ENCODE measurements around the gene NBEA. TPM values are rescaled to one million over a fixed set of nuclear protein-coding genes. Genes with fewer than 3 reads are reported as not detected.

Gene NBEA
- total and polyA plus RNA-seq, 2 experiments from 2014 or later: 9.1 to 29.1 TPM

DNA sequence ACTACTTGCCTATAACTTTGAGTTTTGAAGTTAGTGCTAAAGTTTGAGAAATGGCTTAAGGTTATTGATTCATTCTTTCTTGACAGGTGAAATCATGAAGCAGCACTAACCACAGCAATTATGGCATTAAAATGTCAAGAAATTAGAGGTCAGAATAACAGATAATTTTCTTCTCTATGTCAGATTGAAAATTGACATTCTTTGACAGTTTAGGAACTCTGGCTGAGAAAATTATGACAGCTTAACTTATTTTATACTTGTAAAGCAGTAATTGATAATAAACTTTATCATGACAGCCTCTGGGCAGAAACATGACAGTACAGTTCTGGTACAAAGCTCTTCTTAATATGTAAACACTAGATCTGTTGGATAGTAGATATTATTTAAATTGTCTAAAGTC, 689.6 kb downstream of the NBEA start:
- Histone ChIP-seq H3K9me2 (ENCODE audit: insufficient read depth) (no peaks in the 10 kb centered on the region), H3K4me2 (no peak overlapping the region), H2AFZ (no peak overlapping the region), H3K36me3 (ENCODE audit: insufficient read depth) (no peaks in the 10 kb centered on the region), H3F3A (replicated peaks; ENCODE audit: low read depth) (no peaks in the 10 kb centered on the region), H4K20me1 (replicated peaks; ENCODE audit: insufficient read depth) (no peaks in the 10 kb centered on the region), H3K4me1 (ENCODE audit: insufficient read depth) (no peaks in the 10 kb centered on the region), H3K4me3 (no peak overlapping the region), H3K79me2 (replicated peaks; ENCODE audit: insufficient read depth) (no peaks in the 10 kb centered on the region), H3K27ac (ENCODE audit: low read depth) (no peak overlapping the region), H3K27me3 (ENCODE audit: insufficient read depth) (no peaks in the 10 kb centered on the region)
- no peaks in the 10 kb centered on the region for H3K36me3 Mint-ChIP-seq (ENCODE audit: low read depth)
- DNase-seq (ENCODE audit: low spot score) (no peak), ATAC-seq (no peak)
- H3K4me1 Mint-ChIP-seq: peaks cover 4% of the 10 kb centered on the region; the same call in 2 of the 3 replicates
- H3K27me3 Mint-ChIP-seq (ENCODE audit: insufficient read depth, low read depth, poor library complexity): peaks cover 2% of the 10 kb centered on the region
- no peak overlapping the region for H3K4me3 Mint-ChIP-seq
- no peak overlapping the region for H3K27ac Mint-ChIP-seq
- TF ChIP-seq JUNB (IDR thresholded peaks at IDR 0.05; ENCODE audit: unreplicated experiment): no peak
- no peak for TF ChIP-seq POLR2AphosphoS5 (IDR thresholded peaks at IDR 0.05; ENCODE audit: low read depth)
- H3K9me3 Mint-ChIP-seq: no peaks in the 10 kb centered on the region; the same call in 2 of the 3 replicates

DNA sequence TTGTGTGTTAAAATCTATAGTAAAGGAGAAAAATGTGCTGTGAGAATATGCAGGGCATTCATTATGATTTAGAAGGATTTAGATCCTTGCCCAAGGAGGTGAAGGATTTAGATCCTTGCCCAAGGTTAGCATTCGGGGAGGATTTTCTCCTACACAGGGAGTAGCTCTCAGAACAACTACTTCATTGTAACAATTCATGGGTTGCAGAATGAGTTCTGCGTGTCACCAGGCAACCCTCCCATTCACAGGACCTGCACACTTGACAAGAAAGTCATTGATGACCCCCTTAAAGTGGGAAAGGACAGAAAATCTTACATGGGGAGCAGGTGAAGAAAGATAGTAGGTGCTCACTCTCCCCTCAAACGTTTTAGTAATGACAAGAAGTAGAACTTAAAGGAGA, 701.6 kb downstream of the NBEA start:
- Histone ChIP-seq H3K27me3 (ENCODE audit: insufficient read depth) (no peaks in the 10 kb centered on the region), H3K36me3 (ENCODE audit: insufficient read depth) (no peaks in the 10 kb centered on the region), H3K4me3 (no peak overlapping the region), H3K4me1 (ENCODE audit: insufficient read depth) (no peaks in the 10 kb centered on the region), H3K79me2 (replicated peaks; ENCODE audit: insufficient read depth) (no peaks in the 10 kb centered on the region), H3K27ac (ENCODE audit: low read depth) (no peak overlapping the region), H3F3A (replicated peaks; ENCODE audit: low read depth) (no peaks in the 10 kb centered on the region), H2AFZ (no peak overlapping the region), H3K4me2 (no peak overlapping the region), H4K20me1 (replicated peaks; ENCODE audit: insufficient read depth) (no peaks in the 10 kb centered on the region), H3K9me2 (ENCODE audit: insufficient read depth) (no peaks in the 10 kb centered on the region)
- Mint-ChIP-seq H3K27me3 (ENCODE audit: insufficient read depth, low read depth, poor library complexity) (peaks cover 1% of the 10 kb centered on the region), H3K9me3 (no peaks in the 10 kb centered on the region), H3K36me3 (ENCODE audit: low read depth) (no peaks in the 10 kb centered on the region), H3K4me3 (no peak overlapping the region), H3K4me1 (no peaks in the 10 kb centered on the region), H3K27ac (no peak overlapping the region)
- ATAC-seq (no peak), DNase-seq (ENCODE audit: low spot score) (no peak)
- TF ChIP-seq NANOG (IDR thresholded peaks at IDR 0.05; ENCODE audit: borderline replicate concordance) (no peak), ZNF331 (CRISPR knock-in tag; IDR thresholded peaks at IDR 0.05; ENCODE audit: low read depth) (no peak), ZNF114 (CRISPR knock-in tag; IDR thresholded peaks at IDR 0.05) (no peak), EZH2 (IDR thresholded peaks at IDR 0.05; ENCODE audit: low read depth, unreplicated experiment) (no peak), POLR2AphosphoS5 (IDR thresholded peaks at IDR 0.05; ENCODE audit: low read depth) (no peak), STAT1 (IDR thresholded peaks at IDR 0.05; ENCODE audit: unreplicated experiment) (no peak), JUNB (IDR thresholded peaks at IDR 0.05; ENCODE audit: unreplicated experiment) (no peak)
- TF ChIP-seq, protein P1, sequence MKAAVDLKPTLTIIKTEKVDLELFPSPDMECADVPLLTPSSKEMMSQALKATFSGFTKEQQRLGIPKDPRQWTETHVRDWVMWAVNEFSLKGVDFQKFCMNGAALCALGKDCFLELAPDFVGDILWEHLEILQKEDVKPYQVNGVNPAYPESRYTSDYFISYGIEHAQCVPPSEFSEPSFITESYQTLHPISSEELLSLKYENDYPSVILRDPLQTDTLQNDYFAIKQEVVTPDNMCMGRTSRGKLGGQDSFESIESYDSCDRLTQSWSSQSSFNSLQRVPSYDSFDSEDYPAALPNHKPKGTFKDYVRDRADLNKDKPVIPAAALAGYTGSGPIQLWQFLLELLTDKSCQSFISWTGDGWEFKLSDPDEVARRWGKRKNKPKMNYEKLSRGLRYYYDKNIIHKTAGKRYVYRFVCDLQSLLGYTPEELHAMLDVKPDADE (IDR thresholded peaks at IDR 0.05): no peak
- TF ChIP-seq, protein P2, sequence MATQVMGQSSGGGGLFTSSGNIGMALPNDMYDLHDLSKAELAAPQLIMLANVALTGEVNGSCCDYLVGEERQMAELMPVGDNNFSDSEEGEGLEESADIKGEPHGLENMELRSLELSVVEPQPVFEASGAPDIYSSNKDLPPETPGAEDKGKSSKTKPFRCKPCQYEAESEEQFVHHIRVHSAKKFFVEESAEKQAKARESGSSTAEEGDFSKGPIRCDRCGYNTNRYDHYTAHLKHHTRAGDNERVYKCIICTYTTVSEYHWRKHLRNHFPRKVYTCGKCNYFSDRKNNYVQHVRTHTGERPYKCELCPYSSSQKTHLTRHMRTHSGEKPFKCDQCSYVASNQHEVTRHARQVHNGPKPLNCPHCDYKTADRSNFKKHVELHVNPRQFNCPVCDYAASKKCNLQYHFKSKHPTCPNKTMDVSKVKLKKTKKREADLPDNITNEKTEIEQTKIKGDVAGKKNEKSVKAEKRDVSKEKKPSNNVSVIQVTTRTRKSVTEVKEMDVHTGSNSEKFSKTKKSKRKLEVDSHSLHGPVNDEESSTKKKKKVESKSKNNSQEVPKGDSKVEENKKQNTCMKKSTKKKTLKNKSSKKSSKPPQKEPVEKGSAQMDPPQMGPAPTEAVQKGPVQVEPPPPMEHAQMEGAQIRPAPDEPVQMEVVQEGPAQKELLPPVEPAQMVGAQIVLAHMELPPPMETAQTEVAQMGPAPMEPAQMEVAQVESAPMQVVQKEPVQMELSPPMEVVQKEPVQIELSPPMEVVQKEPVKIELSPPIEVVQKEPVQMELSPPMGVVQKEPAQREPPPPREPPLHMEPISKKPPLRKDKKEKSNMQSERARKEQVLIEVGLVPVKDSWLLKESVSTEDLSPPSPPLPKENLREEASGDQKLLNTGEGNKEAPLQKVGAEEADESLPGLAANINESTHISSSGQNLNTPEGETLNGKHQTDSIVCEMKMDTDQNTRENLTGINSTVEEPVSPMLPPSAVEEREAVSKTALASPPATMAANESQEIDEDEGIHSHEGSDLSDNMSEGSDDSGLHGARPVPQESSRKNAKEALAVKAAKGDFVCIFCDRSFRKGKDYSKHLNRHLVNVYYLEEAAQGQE (IDR thresholded peaks at IDR 0.05; ENCODE audit: unreplicated experiment): no peak
- TF ChIP-seq, protein P3, sequence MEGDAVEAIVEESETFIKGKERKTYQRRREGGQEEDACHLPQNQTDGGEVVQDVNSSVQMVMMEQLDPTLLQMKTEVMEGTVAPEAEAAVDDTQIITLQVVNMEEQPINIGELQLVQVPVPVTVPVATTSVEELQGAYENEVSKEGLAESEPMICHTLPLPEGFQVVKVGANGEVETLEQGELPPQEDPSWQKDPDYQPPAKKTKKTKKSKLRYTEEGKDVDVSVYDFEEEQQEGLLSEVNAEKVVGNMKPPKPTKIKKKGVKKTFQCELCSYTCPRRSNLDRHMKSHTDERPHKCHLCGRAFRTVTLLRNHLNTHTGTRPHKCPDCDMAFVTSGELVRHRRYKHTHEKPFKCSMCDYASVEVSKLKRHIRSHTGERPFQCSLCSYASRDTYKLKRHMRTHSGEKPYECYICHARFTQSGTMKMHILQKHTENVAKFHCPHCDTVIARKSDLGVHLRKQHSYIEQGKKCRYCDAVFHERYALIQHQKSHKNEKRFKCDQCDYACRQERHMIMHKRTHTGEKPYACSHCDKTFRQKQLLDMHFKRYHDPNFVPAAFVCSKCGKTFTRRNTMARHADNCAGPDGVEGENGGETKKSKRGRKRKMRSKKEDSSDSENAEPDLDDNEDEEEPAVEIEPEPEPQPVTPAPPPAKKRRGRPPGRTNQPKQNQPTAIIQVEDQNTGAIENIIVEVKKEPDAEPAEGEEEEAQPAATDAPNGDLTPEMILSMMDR (conservative IDR thresholded peaks at IDR 0.05; ENCODE audit: low read depth in 2 of 2): no peak

Data from GM23338 (cell line).